ENCODE data around the gene MAPK8. TPM values are rescaled to one million over a fixed set of nuclear protein-coding genes. Genes with fewer than 3 reads are reported as not detected.

MAPK8 gene
- polyA plus RNA-seq, 1 of the 3 experiments (the other 2 are of a cell fraction), result 26.4 TPM

GRCh38 chr10:48271047-48271730 lies 35.3 kb upstream of the MAPK8 start (continued):
- TF ChIP-seq GATA2 (CRISPR knock-in tag; IDR thresholded peaks at IDR 0.05), result no peak
- no peak for TF ChIP-seq MAX (IDR thresholded peaks at IDR 0.05; ENCODE audit: low read depth)
- TF ChIP-seq EZH2phosphoT487 (IDR thresholded peaks at IDR 0.05; ENCODE audit: borderline replicate concordance, low read depth), result no peak
- no peak for TF ChIP-seq USF2 (IDR thresholded peaks at IDR 0.05; ENCODE audit: borderline replicate concordance, low read depth, low read length)
- no peak for TF ChIP-seq POLR2AphosphoS5 (IDR thresholded peaks at IDR 0.05; ENCODE audit: low read depth, low read length)
- TF ChIP-seq NRF1 (IDR thresholded peaks at IDR 0.05; ENCODE audit: low read depth, low read length), result no peak
- TF ChIP-seq CTCF (IDR thresholded peaks at IDR 0.05), result no peak
- no peak for TF ChIP-seq TEAD4 (IDR thresholded peaks at IDR 0.05; ENCODE audit: borderline replicate concordance, insufficient read depth)

- H3F3A ChIP-seq (replicated peaks; ENCODE audit: insufficient read depth), result no peaks in the 10 kb centered on the region
- H3K9ac ChIP-seq, result no peak overlapping the region
- no peak for DNase-seq
- no peaks in the 10 kb centered on the region for H3K9me3 ChIP-seq
- H3K36me3 ChIP-seq (replicated peaks in 1 of 2; ENCODE audit: control insufficient read depth in 1 of 2, insufficient read depth in 2 of 2, low read length in 1 of 2), result no peaks in the 10 kb centered on the region
- no peak for TF ChIP-seq EP300 (IDR thresholded peaks at IDR 0.05; ENCODE audit: borderline replicate concordance in 1 of 2, low read depth in 1 of 2, low read length in 1 of 2)
- H3K4me2 ChIP-seq, result no peak overlapping the region
- no peak overlapping the region for H3K27ac ChIP-seq (ENCODE audit: low read depth in 2 of 2, low read length in 1 of 2)
- POLR2A ChIA-PET, result no interaction called here
- CTCF ChIA-PET, result interaction anchor here (1.4 to 1.6 kb wide), 2 partner anchors 15 to 16 kb away, joined by 3 to 4 read pairs; no protein-coding TSS in a partner anchor
- H4K20me1 ChIP-seq (ENCODE audit: insufficient read depth), result no peaks in the 10 kb centered on the region
- WGBS (ENCODE audit: low lambda C conversion rate), result 97% methylated on average over 2 of the region's 2 CpGs
- no peaks in the 10 kb centered on the region for H3K4me1 ChIP-seq (ENCODE audit: control insufficient read depth in 1 of 2, insufficient read depth in 2 of 2, low read depth in 1 of 2, low read length in 1 of 2)
- no peak overlapping the region for H2AFZ ChIP-seq (ENCODE audit: low read depth)
- H3K79me2 ChIP-seq (ENCODE audit: insufficient read depth), result no peaks in the 10 kb centered on the region
- no peaks in the 10 kb centered on the region; the same call in 1 of the 2 replicates for H3K27me3 ChIP-seq (ENCODE audit: insufficient read depth)
- H3K4me3 ChIP-seq (ENCODE audit: low read depth in 2 of 2, low read length in 1 of 2), result no peak overlapping the region
- H3K9me2 ChIP-seq, result no peaks in the 10 kb centered on the region
Measured at GRCh38 chr10:48272682-48273081, 33.8 kb upstream of the MAPK8 start.

GRCh38 chr10:48273741-48274140 lies 32.7 kb upstream of the MAPK8 start:
- H3K27ac ChIP-seq (ENCODE audit: low read depth in 2 of 2, low read length in 1 of 2), result no peak overlapping the region
- H3K27me3 ChIP-seq (ENCODE audit: insufficient read depth), result no peaks in the 10 kb centered on the region; the same call in 1 of the 2 replicates
- no peaks in the 10 kb centered on the region for H3K79me2 ChIP-seq (ENCODE audit: insufficient read depth)
- no peak overlapping the region for H3K4me3 ChIP-seq (ENCODE audit: low read depth in 2 of 2, low read length in 1 of 2)
- H4K20me1 ChIP-seq (ENCODE audit: insufficient read depth), result no peaks in the 10 kb centered on the region
- no peak overlapping the region for H3K9ac ChIP-seq
- no peaks in the 10 kb centered on the region for H3K9me3 ChIP-seq
- H3K4me2 ChIP-seq, result no peak overlapping the region
- no peaks in the 10 kb centered on the region for H3K36me3 ChIP-seq (replicated peaks in 1 of 2; ENCODE audit: control insufficient read depth in 1 of 2, insufficient read depth in 2 of 2, low read length in 1 of 2)
- 30% methylated on average over 2 of the region's 2 CpGs for WGBS (ENCODE audit: low lambda C conversion rate)
- POLR2A ChIA-PET, result no interaction called here
- no peak overlapping the region for H2AFZ ChIP-seq (ENCODE audit: low read depth)
- TF ChIP-seq CHD2 (IDR thresholded peaks at IDR 0.05; ENCODE audit: low read length, partially characterized antibody), result no peak
- TF ChIP-seq RFX5 (IDR thresholded peaks at IDR 0.05; ENCODE audit: low read length), result no peak
- TF ChIP-seq RCOR1 (IDR thresholded peaks at IDR 0.05; ENCODE audit: low read length), result no peak
- TF ChIP-seq TCF12 (IDR thresholded peaks at IDR 0.05), result no peak
- TF ChIP-seq ZBTB33 (IDR thresholded peaks at IDR 0.05; ENCODE audit: borderline replicate concordance, low read depth), result no peak
- TF ChIP-seq JUND (IDR thresholded peaks at IDR 0.05), result no peak
- TF ChIP-seq POLR2AphosphoS5 (IDR thresholded peaks at IDR 0.05; ENCODE audit: low read depth, low read length), result no peak
- no peak for TF ChIP-seq EZH2phosphoT487 (IDR thresholded peaks at IDR 0.05; ENCODE audit: borderline replicate concordance, low read depth)
- no peak for TF ChIP-seq SIN3A (IDR thresholded peaks at IDR 0.05; ENCODE audit: borderline replicate concordance, low read depth, low read length)
- no peak for TF ChIP-seq TAF1 (IDR thresholded peaks at IDR 0.05; ENCODE audit: borderline replicate concordance, low read depth, low read length)
- TF ChIP-seq PBX3 (IDR thresholded peaks at IDR 0.05), result no peak
- no peak for TF ChIP-seq EP300 (IDR thresholded peaks at IDR 0.05; ENCODE audit: borderline replicate concordance in 1 of 2, low read depth in 1 of 2, low read length in 1 of 2)
- no peaks in the 10 kb centered on the region for H3K9me2 ChIP-seq
- no peak for DNase-seq
- CTCF ChIA-PET, result no interaction called here
- no peaks in the 10 kb centered on the region for H3K4me1 ChIP-seq (ENCODE audit: control insufficient read depth in 1 of 2, insufficient read depth in 2 of 2, low read depth in 1 of 2, low read length in 1 of 2)
- H3F3A ChIP-seq (replicated peaks; ENCODE audit: insufficient read depth), result no peaks in the 10 kb centered on the region
